IMR-90 (cell line): Measurements from ENCODE around the gene MYLK4. TPM values are rescaled to one million over a fixed set of nuclear protein-coding genes. Genes with fewer than 3 reads are reported as not detected.

ENCODE experiments used
- ATAC-seq: fragments of 200-7000 bp; cut with Tn5 transposase; 2 replicates; pipeline ENCODE4 v1.9.1; 2020; ENCODE audit warnings: low read depth, mild to moderate bottlenecking, moderate library complexity
- BruUV-seq: library from RNA; stranded (reverse); fragments of 400-500 nt; replicated peaks from 2 replicates; lab custom pipeline; 2021; lab: Mats Ljungman, UMichigan
- CTCF ChIA-PET: fragments of 300-600 bp; formaldehyde crosslinking; extraction: SDS; loops from one replicate; lab custom pipeline; 2021; ENCODE audit warnings: antibody characterized with exemption; lab: Yijun Ruan, JAX
- POLR2A ChIA-PET: fragments of 300-600 bp; sonication (Branson Sonifier 250); formaldehyde crosslinking; loops from one replicate; lab custom pipeline; 2022; ENCODE audit warnings: antibody characterized with exemption; ENCODE audit not compliant: unreplicated experiment; lab: Charles Lee
- DNase-seq: peaks from one replicate; pipeline ENCODE4 v3.0.0; 2013
- H2AFZ ChIP-seq: replicated peaks from 2 replicates; pipeline ENCODE3; 2013; ENCODE audit warnings: low read length, mild to moderate bottlenecking; ENCODE audit not compliant: poor library complexity
- H2AK5ac ChIP-seq: 2 replicates; pipeline ENCODE4 v1.6.1; 2013; ENCODE audit warnings: low read depth, low read length, inconsistent platforms
- H2AK9ac ChIP-seq: replicated peaks from 2 replicates; pipeline ENCODE3; 2013; ENCODE audit warnings: mild to moderate bottlenecking, low read depth, low read length, moderate library complexity; ENCODE audit not compliant: poor library complexity
- H2BK120ac ChIP-seq: 2 replicates; pipeline ENCODE4 v1.6.1; 2013; ENCODE audit warnings: low read depth, low read length, inconsistent platforms
- H2BK15ac ChIP-seq: 3 replicates; pipeline ENCODE4 v1.6.1; 2013; ENCODE audit warnings: low read depth, low read length, inconsistent platforms
- H2BK20ac ChIP-seq: 2 replicates; pipeline ENCODE4 v1.6.1; 2013; ENCODE audit warnings: low read depth, mild to moderate bottlenecking, inconsistent platforms, low read length, moderate library complexity
- H2BK5ac ChIP-seq: 2 replicates; pipeline ENCODE4 v1.6.1; 2013; ENCODE audit warnings: mild to moderate bottlenecking, low read depth, low read length, inconsistent platforms; ENCODE audit not compliant: poor library complexity, severe bottlenecking
- H3K14ac ChIP-seq: replicated peaks from 2 replicates; pipeline ENCODE4 v1.6.1; 2013; ENCODE audit warnings: low read depth, low read length, inconsistent platforms
- H3K18ac ChIP-seq: 2 replicates; pipeline ENCODE4 v1.6.1; 2013; ENCODE audit warnings: low read depth, low read length, control low read depth
- H3K23ac ChIP-seq: 2 replicates; pipeline ENCODE4 v1.6.1; 2013; ENCODE audit warnings: low read depth, low read length, inconsistent platforms
- H3K27ac ChIP-seq: 2 replicates; pipeline ENCODE4 v1.5.1; 2013; ENCODE audit warnings: mild to moderate bottlenecking, control low read depth, low read length; ENCODE audit not compliant: insufficient read depth
- H3K27me3 ChIP-seq: 2 replicates; pipeline ENCODE4 v1.6.1; 2013; ENCODE audit warnings: low read length; ENCODE audit not compliant: control insufficient read depth, insufficient read depth
- H3K36me3 ChIP-seq: 2 replicates; pipeline ENCODE4 v1.6.1; 2013; ENCODE audit warnings: low read length, mixed read lengths; ENCODE audit not compliant: control insufficient read depth, insufficient read depth
- H3K4ac ChIP-seq: 2 replicates; pipeline ENCODE4 v1.6.1; 2013; ENCODE audit warnings: low read depth, low read length, inconsistent platforms
- H3K4me1 ChIP-seq: 2 replicates; pipeline ENCODE4 v1.6.1; 2013; ENCODE audit warnings: low read length, mixed read lengths; ENCODE audit not compliant: control insufficient read depth, insufficient read depth
- H3K4me2 ChIP-seq: 2 replicates; pipeline ENCODE4 v1.6.1; 2013; ENCODE audit warnings: low read depth, mild to moderate bottlenecking, control low read depth, low read length, moderate library complexity
- H3K4me3 ChIP-seq: 2 replicates; pipeline ENCODE4 v1.5.1; 2013; ENCODE audit warnings: low read depth, mild to moderate bottlenecking, control low read depth, low read length, moderate library complexity; ENCODE audit not compliant: insufficient read depth
- H3K56ac ChIP-seq: 2 replicates; pipeline ENCODE4 v1.6.1; 2013; ENCODE audit warnings: low read length, inconsistent platforms; ENCODE audit not compliant: insufficient read depth; ENCODE audit errors: extremely low read depth
- H3K79me1 ChIP-seq, 2 experiments: 2 replicates each; pipeline ENCODE4 v1.6.1; 2013; ENCODE audit warnings: low read length in 2 of 2, inconsistent platforms in 1 of 2, low read depth in 1 of 2
- H3K9ac ChIP-seq: 2 replicates; pipeline ENCODE4 v1.6.1; 2013; ENCODE audit warnings: low read depth, low read length, control low read depth
- H3K9me1 ChIP-seq: 2 replicates; pipeline ENCODE4 v1.6.1; 2013; ENCODE audit warnings: low read length, inconsistent platforms; ENCODE audit not compliant: insufficient read depth
- H3K9me3 ChIP-seq: 2 replicates; pipeline ENCODE4 v1.6.1; 2013; ENCODE audit warnings: low read length; ENCODE audit not compliant: control insufficient read depth, insufficient read depth
- H4K20me1 ChIP-seq: 2 replicates; pipeline ENCODE4 v1.6.1; 2013; ENCODE audit warnings: low read length, inconsistent platforms; ENCODE audit not compliant: insufficient read depth
- H4K5ac ChIP-seq: 2 replicates; pipeline ENCODE4 v1.6.1; 2013; ENCODE audit warnings: mild to moderate bottlenecking, low read depth, low read length, control low read depth
- H4K8ac ChIP-seq, 2 experiments: 2 replicates each; pipeline ENCODE4 v1.6.1; 2013; ENCODE audit warnings: low read depth in 2 of 2, low read length in 2 of 2, control low read depth in 1 of 2, inconsistent platforms in 1 of 2
- H4K91ac ChIP-seq: 2 replicates; pipeline ENCODE4 v1.6.1; 2013; ENCODE audit warnings: low read depth, low read length, inconsistent platforms; ENCODE audit not compliant: insufficient read depth
- MAZ ChIP-seq: IDR thresholded peaks from 2 replicates; pipeline ENCODE4 v1.6.1; 2012; ENCODE audit warnings: low read depth, mild to moderate bottlenecking, low read length, improper control_type of control experiment, moderate library complexity, borderline replicate concordance
- MXI1 ChIP-seq: IDR thresholded peaks from 2 replicates; pipeline ENCODE4 v1.6.1; 2012; ENCODE audit warnings: low read depth, mild to moderate bottlenecking, low read length, moderate library complexity, borderline replicate concordance
- NFE2L2 ChIP-seq: fragments of 150-350 bp; IDR thresholded peaks from 2 replicates; pipeline ENCODE4 v1.6.1; 2016; ENCODE audit warnings: low read depth, mild to moderate bottlenecking, low read length
- POLR2A ChIP-seq: IDR thresholded peaks from 2 replicates; pipeline ENCODE4 v1.6.1; 2012; ENCODE audit warnings: mild to moderate bottlenecking, low read depth, low read length
- RAD21 ChIP-seq: IDR thresholded peaks from 2 replicates; pipeline ENCODE4 v1.6.1; 2012; ENCODE audit warnings: low read length, improper control_type of control experiment
- RFX5 ChIP-seq: IDR thresholded peaks from 2 replicates; pipeline ENCODE4 v1.8.0; 2012; ENCODE audit warnings: low read depth, mild to moderate bottlenecking, low read length, moderate library complexity
- SMC3 ChIP-seq: fragments of 150-350 bp; IDR thresholded peaks from 2 replicates; pipeline ENCODE4 v1.6.1; 2016; ENCODE audit warnings: low read depth, mild to moderate bottlenecking, antibody characterized with exemption, low read length, moderate library complexity
- WGBS, 2 experiments: methylation state at CpG; one replicate each; pipeline versions ENCODE4 v1.1.5 to v1.1.7; 2013; ENCODE audit warnings: missing lambda C conversion rate in 2 of 2; ENCODE audit not compliant: insufficient read length in 1 of 2; ENCODE audit errors: extremely low coverage in 2 of 2; 5-methylcytosine and 5-hydroxymethylcytosine counted together
- dilution Hi-C: fragments of 300-500 bp; cut with HindIII; formaldehyde crosslinking; loops from one replicate; pipeline ENCODE4 v1.14.3; 2018; ENCODE audit warnings: low sequenced_read_pairs; ENCODE audit not compliant: unreplicated experiment
- in situ Hi-C: fragments of 300-500 bp; cut with MboI; formaldehyde crosslinking; loops from 3 replicates; pipeline ENCODE4 v1.14.3; 2019; ENCODE audit warnings: low sequenced_read_pairs, inconsistent platforms, mixed read lengths
- intact Hi-C: fragments of 100-400 bp; cut with micrococcal nuclease; formaldehyde crosslinking; loops from 2 replicates; pipeline ENCODE4 v1.10.0; 2022
- polyA plus RNA-seq, 3 experiments: library from polyadenylated mRNA; depleted of rRNA; stranded (reverse); fragments of >200 nt; gene quantifications; 2 replicates each; pipeline ENCODE4 v1.2.3, GENCODE V29; 2012; ENCODE audit warnings: low replicate concordance in 1 of 3
- total RNA-seq: library from RNA; depleted of rRNA; stranded (reverse); fragments of >200 nt; gene quantifications from 2 replicates; pipeline ENCODE4 v1.2.3, GENCODE V29; 2012
- TF ChIP-seq, protein P1 (sequence below): conservative IDR thresholded peaks from 2 replicates; pipeline ENCODE4 v1.5.1; 2012; ENCODE audit warnings: mild to moderate bottlenecking, low read depth, low read length, improper control_type of control experiment

The MYLK4 gene
- total and polyA plus RNA-seq, 2 of the 4 experiments (the other 2 are of a cell fraction) = under 0.01 to 0.07 TPM

DNA sequence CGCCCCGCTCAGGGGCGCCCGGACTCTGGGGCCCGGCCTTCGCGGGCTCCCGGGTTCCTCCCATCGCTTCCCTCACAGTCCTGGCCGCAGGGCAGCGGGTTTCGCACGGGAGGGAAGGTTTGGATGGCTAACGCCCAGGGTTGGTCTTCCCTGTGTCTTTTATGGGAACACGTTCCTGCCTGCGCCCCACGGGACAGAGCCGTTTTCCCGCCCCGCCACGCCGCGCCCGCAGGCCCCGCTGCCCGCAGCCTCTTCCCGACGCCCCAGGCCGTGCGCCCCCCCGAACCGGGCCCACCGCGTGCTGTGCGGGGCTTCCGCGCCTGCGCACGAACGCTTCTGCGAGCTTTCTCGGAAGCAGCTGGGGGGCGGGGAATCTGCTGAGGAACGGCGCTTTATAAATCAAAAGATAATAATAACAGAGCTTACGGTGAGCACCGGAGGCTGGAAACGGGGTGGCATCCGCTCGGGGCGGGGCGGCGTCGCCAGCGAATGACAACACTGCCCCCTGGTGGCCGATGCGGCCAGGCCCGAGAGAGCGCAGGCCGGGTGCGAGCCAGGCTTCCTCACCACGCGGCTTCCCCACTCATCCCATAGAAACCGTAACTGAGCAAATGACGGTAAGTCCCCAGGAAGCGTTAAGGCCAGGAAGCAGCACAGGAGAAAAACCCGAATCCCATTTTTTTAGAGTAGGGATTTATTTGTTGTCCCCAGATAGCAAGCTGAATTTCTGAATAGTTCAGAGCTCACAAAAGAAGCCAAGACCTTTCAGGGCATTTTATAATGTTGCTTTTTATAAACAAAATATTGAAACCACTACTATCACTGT, 116.4 kb downstream of the MYLK4 start:
- H2BK5ac ChIP-seq = peak overlapping the region; percentile 42

More for the DNA sequence above, 116.4 kb downstream of the MYLK4 start:
- Histone ChIP-seq H2BK20ac (peak overlapping the region; percentile 68; the same call in 1 of the 2 replicates), H3K9me3 (no peaks in the 10 kb centered on the region), H2AK9ac (peak overlapping the region; percentile 71), H3K36me3 (no peaks in the 10 kb centered on the region), H3K9ac (no peak overlapping the region), H2BK15ac (0 out of 3 replicates have a peak overlapping the region, but pooled peaks have one; percentile 44), H2BK120ac (peak overlapping the region; percentile 78), H3K27ac (peak overlapping the region; percentile 24), H2AK5ac (peak overlapping the region; percentile 34; the same call in 1 of the 2 replicates), H4K5ac (peak overlapping the region; percentile 60), H3K9me1 (peaks cover 13% of the 10 kb centered on the region), H3K23ac (peak overlapping the region; percentile 49; the same call in 1 of the 2 replicates), H3K4ac (peak overlapping the region; percentile 77), H3K27me3 (peaks cover under 1% of the 10 kb centered on the region), H2AFZ (peak overlapping the region; percentile 92), H3K56ac (peak overlapping the region; percentile 63; the same call in 1 of the 2 replicates), H3K4me3 (peak overlapping the region; percentile 17; the same call in 1 of the 2 replicates), H3K4me1 (peaks cover 19% of the 10 kb centered on the region), H3K14ac (peak overlapping the region; percentile 60), H3K4me2 (peak overlapping the region; percentile 75), H4K8ac (peak overlapping the region; percentile 32 to 81), H3K18ac (peak overlapping the region; percentile 59; the same call in 1 of the 2 replicates), H4K91ac (peak overlapping the region; percentile 86), H3K79me1 (no peaks in the 10 kb centered on the region), H4K20me1 (0 out of 2 replicates have a peak, but pooled peaks cover 4% of the 10 kb centered on the region)
- TF ChIP-seq RFX5 (no peak), RAD21 (peak; percentile 94), NFE2L2 (no peak), MXI1 (peak; percentile 67; the same call in 1 of the 2 replicates), SMC3 (peak; percentile 86), POLR2A (0 out of 2 replicates have a peak, but pooled peaks have one; percentile 33), MAZ (peak; percentile 88; the same call in 1 of the 2 replicates)
- TF ChIP-seq, protein P1, sequence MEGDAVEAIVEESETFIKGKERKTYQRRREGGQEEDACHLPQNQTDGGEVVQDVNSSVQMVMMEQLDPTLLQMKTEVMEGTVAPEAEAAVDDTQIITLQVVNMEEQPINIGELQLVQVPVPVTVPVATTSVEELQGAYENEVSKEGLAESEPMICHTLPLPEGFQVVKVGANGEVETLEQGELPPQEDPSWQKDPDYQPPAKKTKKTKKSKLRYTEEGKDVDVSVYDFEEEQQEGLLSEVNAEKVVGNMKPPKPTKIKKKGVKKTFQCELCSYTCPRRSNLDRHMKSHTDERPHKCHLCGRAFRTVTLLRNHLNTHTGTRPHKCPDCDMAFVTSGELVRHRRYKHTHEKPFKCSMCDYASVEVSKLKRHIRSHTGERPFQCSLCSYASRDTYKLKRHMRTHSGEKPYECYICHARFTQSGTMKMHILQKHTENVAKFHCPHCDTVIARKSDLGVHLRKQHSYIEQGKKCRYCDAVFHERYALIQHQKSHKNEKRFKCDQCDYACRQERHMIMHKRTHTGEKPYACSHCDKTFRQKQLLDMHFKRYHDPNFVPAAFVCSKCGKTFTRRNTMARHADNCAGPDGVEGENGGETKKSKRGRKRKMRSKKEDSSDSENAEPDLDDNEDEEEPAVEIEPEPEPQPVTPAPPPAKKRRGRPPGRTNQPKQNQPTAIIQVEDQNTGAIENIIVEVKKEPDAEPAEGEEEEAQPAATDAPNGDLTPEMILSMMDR = peak; percentile 97
- CTCF ChIA-PET = interaction anchor here (0.5 to 1.7 kb wide), 14 partner anchors 14 to 1038 kb away, joined by 3 to 5 read pairs (median 3); no protein-coding TSS in a partner anchor
- dilution Hi-C loops (no loop called here), intact Hi-C loops (loop anchor here (1.0 to 10.0 kb wide), 8 partner anchors 127 to 1038 kb away; partner anchors contain the start of gene FOXC1), in situ Hi-C loops (loop anchor here (10.0 to 25.0 kb wide), 2 partner anchors 280 to 522 kb away; no protein-coding TSS in a partner anchor)
- ATAC-seq (peak; percentile 88), DNase-seq (peak; percentile 81)
- 7% methylated on average over 3 of the region's 67 CpGs; no CpG with 5 or more reads in 1 of the 2 experiments for WGBS, 2 experiments
- POLR2A ChIA-PET = no interaction called here
- no TSS peak for BruUV-seq
